HG03521 (cell line): ENCODE measurements around the gene STARD13.

Experiments used
- ATAC-seq: cut with Tn5 transposase; IDR thresholded peaks from one replicate; pipeline ENCODE4 v1.9.1; 2021; ENCODE audit warnings: mild to moderate bottlenecking, moderate library complexity; ENCODE audit not compliant: unreplicated experiment

The STARD13 gene

DNA sequence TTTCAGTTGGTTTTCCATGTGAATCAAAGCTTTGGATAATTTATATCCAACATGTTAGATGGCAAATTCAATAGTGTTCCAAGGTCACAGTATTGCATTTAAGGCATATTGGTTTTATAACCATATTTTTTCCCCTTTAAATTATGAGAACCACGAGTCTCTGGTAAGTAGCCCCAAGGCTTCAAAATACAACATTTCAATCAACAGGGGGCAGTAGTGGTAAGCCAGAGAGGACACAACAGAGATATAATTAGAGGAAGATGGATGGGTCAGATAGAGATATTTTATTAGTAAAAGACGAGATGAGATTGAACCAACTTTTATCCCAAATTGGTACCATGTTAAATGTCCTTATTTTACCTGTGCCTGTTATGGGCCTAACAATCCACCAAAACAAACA is 216.2 kb downstream of the STARD13 start:
- no peak for ATAC-seq

DNA sequence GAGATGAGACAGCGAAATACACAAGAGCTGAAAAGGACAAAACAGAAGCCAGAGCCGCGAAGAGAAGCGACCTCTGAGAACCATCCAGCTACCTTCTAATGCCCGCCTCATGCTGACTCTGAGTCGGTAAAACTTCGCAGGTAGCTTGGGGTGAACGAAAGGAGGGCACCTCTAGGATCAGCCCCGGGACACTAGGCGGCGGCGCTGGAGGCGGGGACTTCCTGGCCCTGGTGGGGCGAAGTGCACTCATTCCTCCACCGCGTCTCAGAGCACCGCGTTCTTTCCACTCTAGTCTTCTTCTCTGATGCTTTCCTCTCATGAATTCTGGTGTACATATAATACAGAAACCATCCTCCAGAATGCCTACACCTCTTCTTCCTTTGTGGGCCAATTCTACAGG is 219.2 kb downstream of the STARD13 start:
- no peak for ATAC-seq

DNA sequence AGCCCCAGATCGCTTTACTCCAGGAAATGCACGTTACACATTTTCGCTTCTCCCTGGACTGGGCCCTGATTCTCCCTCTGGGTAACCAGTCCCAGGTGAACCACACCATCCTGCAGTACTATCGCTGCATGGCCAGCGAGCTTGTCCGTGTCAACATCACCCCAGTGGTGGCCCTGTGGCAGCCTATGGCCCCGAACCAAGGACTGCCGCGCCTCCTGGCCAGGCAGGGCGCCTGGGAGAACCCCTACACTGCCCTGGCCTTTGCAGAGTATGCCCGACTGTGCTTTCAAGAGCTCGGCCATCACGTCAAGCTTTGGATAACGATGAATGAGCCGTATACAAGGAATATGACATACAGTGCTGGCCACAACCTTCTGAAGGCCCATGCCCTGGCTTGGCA is 224.7 kb downstream of the STARD13 start:
- no peak for ATAC-seq

DNA sequence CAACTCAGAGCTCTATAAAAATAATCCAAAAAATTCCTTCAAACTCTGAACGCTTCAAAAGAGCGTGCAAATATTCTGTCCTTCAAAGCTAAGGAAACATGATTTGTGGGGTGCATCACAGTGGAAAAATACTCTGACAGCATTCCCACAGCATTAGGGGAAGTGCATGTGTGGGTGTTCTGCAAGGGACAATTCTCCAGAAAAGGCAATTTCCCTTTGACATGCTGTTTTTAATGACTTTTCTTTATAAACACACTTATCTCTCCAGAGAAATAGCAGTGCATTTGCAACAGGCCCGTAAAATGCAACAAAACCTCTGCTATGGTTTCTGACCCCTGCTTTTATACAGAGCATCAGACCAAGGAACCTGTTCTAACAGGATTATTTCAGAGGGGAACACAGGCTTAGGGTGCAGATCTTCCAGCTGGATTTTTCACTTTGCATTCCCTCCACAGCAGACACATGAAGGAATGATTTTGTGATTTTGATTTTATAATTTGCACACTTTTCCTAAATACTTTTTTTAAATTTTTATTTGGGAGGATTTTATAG is 226.7 kb downstream of the STARD13 start:
- ATAC-seq: no peak

DNA sequence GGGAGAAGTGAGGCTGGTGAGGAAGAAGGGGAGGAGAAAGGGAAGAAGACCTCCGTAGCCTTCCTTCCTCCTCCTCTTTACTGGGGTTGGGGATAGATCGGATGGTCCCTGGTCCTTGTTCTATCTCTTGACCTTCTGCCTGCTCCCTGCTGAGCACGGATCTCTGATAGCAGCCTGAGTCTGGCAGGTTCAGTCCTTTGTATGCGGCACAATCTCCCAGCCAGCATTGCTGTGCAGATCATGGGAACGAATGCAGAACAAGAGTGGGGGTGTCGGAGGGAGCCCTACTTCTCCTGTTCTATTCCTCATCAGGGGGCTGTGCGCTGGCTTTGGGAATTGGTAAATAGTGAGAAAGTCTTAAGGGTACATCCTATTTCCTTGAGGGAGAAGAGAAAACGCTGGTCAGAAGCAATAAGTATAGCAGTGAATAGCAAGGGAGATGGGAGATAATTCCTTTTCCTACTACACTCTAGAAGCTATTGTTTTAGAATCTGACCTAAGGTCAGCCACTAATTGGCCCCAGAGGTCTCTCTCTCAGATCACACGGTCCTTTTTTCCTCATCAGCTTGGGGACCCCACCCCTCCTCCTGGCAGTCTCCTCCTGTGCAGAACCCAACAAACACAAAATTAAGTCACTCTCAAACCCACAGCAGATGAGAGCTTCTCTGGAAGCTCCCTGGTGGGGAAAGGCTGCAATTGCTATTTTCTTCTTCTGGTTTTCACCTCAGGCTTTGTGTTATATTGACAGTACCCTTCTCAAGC is 228.4 kb downstream of the STARD13 start:
- ATAC-seq: no peak

DNA sequence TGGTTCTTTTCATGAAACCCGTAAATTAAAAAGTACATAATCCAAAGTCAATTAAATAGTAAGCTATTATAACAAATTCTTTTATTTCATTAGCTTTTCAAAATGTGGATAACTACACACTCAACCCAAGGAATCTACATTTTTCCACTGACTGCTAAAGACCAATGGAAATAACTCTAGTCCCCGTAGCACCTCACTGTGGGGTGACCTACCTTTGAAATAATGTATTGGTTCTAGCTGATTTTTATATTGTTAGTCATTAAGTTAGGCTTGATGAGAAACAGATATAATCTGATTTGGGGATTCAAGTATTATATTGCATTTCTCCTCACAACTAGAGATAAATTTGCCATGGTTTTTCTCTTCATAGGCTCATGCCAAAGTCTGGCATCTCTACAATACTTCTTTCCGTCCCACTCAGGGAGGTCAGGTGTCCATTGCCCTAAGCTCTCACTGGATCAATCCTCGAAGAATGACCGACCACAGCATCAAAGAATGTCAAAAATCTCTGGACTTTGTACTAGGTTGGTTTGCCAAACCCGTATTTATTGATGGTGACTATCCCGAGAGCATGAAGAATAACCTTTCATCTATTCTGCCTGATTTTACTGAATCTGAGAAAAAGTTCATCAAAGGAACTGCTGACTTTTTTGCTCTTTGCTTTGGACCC is 232.0 kb downstream of the STARD13 start:
- no peak for ATAC-seq
